Left renal cortex interstitium (tissue), 4 donors: ENCODE measurements around the gene GFRA1. TPM values are rescaled to one million over a fixed set of nuclear protein-coding genes. Genes with fewer than 3 reads are reported as not detected.
A peak's percentile ranks its signal among the peaks of the same experiment; 100 is the strongest.

Source experiments
- DNase-seq, 4 donors: peaks; one replicate each; pipeline ENCODE4 v3.0.0-alpha.2; 2013; ENCODE audit warnings: low read depth in 4 of 4, low spot score in 2 of 4, missing footprints in 1 of 4
- polyA plus RNA-seq, 4 donors: library from polyadenylated mRNA; unstranded; fragments of 120-200 nt; gene quantifications; one replicate each; pipeline ENCODE4 v1.2.1, GENCODE V29; 2013; ENCODE audit not compliant: insufficient read length in 4 of 4

Gene GFRA1
- polyA plus RNA-seq, 4 donors = 21.4 to 28.3 (median 24.0) TPM

DNA sequence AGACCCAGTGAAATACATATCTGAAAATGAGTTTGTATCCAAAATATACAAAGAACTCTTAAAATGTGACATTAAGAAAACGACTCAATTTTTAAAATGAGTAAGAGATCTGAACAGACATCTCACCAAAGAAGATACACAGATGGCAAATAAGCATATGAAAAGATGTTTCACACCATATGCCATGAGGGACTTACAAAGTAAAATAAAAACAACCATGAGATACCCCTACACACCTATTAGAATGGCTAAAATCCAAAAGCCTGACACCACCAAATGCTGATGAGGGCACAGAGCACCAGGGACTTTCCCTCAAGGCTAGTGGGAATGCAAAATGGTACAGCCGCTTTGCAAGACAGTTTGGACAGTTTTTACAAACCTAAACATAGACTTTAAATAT is 27.9 kb downstream of the GFRA1 start:
- no peak for DNase-seq

DNA sequence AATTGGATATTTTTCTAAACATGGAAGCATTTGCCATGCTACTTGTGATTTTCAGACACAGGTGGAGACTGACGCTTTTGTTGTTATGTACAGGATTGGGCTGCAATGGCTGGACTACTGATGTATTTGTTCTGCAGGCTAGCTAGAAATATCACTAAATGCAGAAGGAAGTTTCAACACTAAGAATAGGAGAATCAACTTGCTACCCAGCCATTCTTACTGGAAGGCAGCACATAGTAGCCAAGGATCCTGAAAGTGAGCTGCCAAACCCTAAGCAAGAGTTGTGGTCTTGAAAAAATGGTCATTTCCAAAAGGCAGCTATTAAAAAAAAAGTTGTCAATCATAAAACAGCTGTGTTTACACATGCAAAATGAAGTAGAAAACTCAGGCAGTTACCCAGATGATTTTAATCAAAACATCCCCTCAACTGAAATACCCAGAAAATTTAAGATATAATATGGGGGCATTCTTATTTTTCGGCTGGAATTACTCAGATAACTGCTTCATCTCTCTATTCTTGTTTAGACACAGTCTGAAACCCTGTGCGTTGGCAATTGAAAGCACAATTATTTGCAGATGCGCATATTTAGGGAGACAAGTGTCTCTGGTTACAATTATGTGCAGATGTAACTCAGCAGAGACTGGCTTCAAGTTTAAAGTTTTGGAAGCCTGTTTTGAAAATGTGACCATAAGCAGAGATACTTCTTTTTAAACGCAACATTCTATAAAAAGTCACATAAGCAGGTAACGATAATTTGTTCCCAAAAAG is 31.2 kb downstream of the GFRA1 start:
- DNase-seq = no peak

GRCh38 chr10:116241085-116241484 is 31.9 kb downstream of the GFRA1 start:
- no peak for DNase-seq

GRCh38 chr10:116240157-116240950 is 32.7 kb downstream of the GFRA1 start:
- DNase-seq = no peak

GRCh38 chr10:116239229-116239628 is 33.8 kb downstream of the GFRA1 start:
- DNase-seq = no peak

DNA sequence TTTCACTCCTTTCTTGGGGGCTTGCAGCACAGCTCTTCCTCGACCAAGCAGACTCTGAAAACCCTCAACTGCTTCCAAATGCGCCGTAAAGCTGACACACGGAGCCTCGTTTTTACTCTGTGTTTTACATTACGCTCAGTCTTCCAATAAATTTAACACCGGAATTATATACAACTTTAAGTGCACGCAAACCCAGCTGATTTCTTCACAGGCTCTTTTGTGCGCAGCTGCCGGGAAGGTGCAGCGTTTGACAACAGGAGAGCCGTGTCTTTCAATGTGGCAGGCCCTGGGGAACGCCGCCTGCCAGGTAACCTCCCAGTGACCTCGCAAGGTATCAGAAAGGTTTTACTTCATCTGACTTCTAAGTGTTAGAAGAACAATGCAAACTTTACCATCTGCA is 35.0 kb downstream of the GFRA1 start:
- DNase-seq = peak in 1 of 4 donors; percentile 26

DNA sequence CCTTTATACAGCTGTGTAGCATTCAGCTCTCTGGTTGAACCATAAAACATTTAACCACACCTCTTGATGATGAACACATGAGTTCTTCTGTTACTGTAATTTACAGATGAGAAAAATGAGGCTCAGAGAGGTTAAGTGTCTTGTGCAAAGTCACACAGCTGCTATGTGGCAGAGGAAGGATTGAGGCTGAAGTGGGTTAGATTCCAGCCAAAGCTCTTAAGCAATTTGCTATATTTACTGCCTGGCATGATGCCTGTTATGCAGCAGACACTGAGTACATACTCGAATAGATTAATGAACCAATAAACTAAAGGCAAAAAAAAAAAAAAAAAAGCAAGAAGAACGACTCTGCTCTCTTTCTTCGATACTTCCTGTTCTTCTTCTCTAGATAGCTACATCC is 35.7 kb downstream of the GFRA1 start:
- no peak for DNase-seq

DNA sequence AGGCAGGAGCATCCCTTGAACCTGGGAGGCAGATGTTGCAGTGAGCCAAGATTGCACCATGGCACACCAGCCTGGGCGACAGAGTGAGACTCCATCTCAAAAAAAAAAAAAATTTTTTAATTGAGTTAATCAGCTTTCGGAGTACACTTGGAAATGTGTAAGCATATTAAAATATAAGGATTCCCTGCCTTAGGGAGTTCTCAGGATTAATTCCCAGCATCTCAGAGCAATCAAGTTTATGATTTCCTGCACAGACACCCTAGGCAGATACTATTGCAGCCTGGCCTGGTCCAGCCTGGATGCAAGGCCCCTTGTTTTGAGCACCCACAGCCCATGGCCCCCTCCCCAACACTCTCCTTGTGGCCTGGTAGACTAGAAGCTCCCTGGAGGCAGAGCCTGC is 39.8 kb downstream of the GFRA1 start:
- DNase-seq = no peak

DNA sequence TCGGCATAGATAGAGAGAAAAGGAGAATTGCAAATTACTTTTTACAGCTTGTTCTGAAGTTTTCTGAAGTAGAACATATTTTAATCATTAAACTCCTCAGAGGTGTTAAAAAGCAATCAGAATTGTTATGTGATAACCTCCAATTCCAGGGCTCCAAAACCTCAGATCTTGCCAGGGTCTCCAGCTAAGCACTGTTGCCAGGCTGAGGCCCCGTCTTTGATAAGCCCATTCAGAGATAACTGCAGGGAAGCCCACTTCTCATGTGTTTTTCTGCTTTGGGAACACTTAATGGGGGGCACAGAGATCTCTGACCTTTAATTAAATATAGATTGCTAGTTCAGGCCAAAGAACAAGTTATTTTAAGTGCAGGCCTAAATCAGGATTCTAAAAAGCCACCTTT is 40.4 kb downstream of the GFRA1 start:
- no peak for DNase-seq

DNA sequence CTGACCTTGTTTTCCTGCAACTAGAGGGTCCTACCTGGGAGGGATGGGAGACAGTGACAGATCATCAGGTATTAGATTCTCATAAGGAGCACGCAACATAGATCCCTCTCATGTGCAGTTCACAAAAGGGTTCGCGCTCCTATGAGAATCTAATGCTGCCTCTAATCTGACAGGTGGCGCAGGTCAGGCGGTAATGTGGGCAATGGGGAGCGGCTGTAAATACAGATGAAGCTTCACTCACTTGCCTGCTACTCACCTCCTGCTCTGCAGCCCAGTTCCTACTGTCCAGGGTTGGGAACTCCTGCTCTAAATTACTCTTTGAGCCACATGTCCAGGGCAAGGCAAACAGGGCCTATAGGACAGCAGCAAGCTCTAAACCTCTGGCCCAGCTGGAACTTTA is 46.2 kb downstream of the GFRA1 start:
- no peak for DNase-seq

DNA sequence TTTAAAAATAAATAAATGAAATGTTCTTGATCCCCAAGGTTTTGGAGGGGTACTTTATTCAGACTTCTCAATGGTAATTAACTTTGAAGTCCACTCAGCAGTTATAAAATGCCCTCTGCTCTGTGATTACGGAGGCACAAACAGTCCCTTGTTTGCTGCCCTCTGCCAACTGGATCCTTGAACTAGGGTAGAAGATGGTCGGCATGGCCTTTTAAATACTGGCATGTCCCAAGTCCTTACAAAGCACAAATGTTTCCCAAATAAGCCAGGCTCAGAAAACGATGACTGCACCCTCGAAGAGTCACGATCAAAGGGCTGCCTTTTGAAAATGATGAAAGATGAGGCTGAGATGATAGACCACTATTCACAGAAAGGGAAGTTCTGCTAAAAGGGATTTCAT is 47.0 kb downstream of the GFRA1 start:
- DNase-seq = no peak

GRCh38 chr10:116223289-116223688 is 49.7 kb downstream of the GFRA1 start:
- DNase-seq = no peak

DNA sequence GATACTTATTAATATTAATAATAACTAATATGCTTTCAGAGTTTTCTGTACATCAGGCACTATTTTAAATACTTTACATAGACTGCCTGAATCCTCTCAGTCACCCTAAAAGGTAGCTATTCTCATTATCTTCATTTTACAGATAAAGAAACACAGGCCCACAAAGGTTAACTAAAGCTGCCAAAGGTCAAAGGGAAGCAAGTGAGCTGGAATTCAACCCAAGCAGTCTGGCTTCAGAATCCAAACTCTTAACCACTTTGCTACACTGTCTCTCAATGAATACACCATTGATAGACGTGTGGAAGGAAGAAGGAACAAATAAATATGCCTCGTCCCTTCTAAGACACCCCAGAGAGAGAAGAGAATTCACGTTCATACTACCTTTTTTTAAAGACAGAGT is 52.0 kb downstream of the GFRA1 start:
- no peak for DNase-seq

GRCh38 chr10:116216676-116217075 is 56.3 kb downstream of the GFRA1 start:
- DNase-seq = no peak

- DNase-seq = no peak
These were observed 57.4 kb downstream of the GFRA1 start for GRCh38 chr10:116215651-116216050.

GRCh38 chr10:116211682-116212081 is 61.3 kb downstream of the GFRA1 start:
- no peak for DNase-seq

- no peak for DNase-seq
These were observed 62.2 kb downstream of the GFRA1 start for GRCh38 chr10:116210588-116211346.

GRCh38 chr10:116209781-116210180 is 63.2 kb downstream of the GFRA1 start:
- no peak for DNase-seq

DNA sequence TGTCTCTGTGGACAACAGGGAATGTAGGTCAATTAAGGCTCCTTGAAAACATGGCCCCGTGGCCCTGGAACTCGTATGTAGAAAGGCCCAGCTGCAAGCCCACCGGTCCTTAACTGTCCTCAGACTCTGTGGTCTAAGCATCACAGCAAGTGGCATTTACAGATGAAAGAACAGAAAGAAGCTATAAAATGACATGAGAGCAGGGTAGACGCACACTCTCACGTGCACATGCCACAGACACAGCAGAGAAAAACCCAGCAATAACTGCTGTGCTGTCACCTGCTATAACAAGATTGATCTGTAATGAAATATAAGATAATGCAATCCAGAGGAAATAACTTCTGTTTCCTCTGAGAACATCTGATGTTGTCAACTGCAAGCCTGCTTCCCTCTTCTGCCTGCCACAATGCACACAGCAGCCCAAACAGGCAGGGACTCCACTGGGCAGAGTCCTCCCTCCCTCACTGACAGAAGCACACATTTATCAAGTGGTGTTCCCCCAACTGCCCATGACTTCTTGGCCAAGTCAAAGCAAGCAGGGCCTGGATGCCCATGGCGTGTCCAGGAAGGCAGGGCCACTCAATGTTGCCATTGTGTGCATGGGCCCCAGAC is 63.9 kb downstream of the GFRA1 start:
- DNase-seq = no peak

GRCh38 chr10:116207690-116208089 is 65.3 kb downstream of the GFRA1 start:
- no peak for DNase-seq

GRCh38 chr10:116203661-116204060 is 69.3 kb downstream of the GFRA1 start:
- no peak for DNase-seq
